Neutrophil (primary cell): ENCODE measurements around the gene RNF115.
"Not testable (repeated sequence)": the region's sequence is repeated elsewhere in the genome, so short reads cannot be mapped to it uniquely, and the experiment has no call there.

Experiments
- H3K27ac ChIP-seq: fragments of 200-600 bp; sonication (generic); 2 replicates; pipeline ENCODE4 v1.5.1; 2016; ENCODE audit warnings: mild to moderate bottlenecking, moderate library complexity
- H3K27me3 ChIP-seq: fragments of 200-600 bp; sonication (generic); 2 replicates; pipeline ENCODE4 v1.6.0; 2016; ENCODE audit warnings: mild to moderate bottlenecking
- H3K36me3 ChIP-seq: fragments of 200-600 bp; sonication (generic); 2 replicates; pipeline ENCODE4 v1.5.1; 2017
- H3K4me1 ChIP-seq, 2 experiments: fragments of 200-600 bp in 1 of 2; sonication (generic) in 1 of 2; 1 replicate in 1 of 2; 2 replicates in 1 of 2; pipeline versions ENCODE4 v1.5.1 to v1.6.1; 2013 to 2016; ENCODE audit warnings: low read depth in 1 of 2, low read length in 1 of 2, mild to moderate bottlenecking in 1 of 2, moderate library complexity in 1 of 2; ENCODE audit not compliant: control insufficient read depth in 1 of 2, insufficient read depth in 1 of 2
- H3K4me3 ChIP-seq, 2 experiments: fragments of 200-600 bp in 1 of 2; sonication (generic) in 1 of 2; 1 replicate in 1 of 2; 2 replicates in 1 of 2; pipeline ENCODE4 v1.5.1; 2013 to 2016; ENCODE audit warnings: low read depth in 1 of 2, low read length in 1 of 2, mild to moderate bottlenecking in 1 of 2, moderate library complexity in 1 of 2
- H3K9me3 ChIP-seq: fragments of 200-600 bp; sonication (generic); 2 replicates; pipeline ENCODE4 v1.5.1; 2016
- TF ChIP-seq, protein P1 (sequence below): fragments of 200-600 bp; sonication (generic); IDR thresholded peaks from 2 replicates; pipeline ENCODE4 v1.5.1; 2016; ENCODE audit warnings: antibody characterized with exemption

The RNF115 gene

DNA sequence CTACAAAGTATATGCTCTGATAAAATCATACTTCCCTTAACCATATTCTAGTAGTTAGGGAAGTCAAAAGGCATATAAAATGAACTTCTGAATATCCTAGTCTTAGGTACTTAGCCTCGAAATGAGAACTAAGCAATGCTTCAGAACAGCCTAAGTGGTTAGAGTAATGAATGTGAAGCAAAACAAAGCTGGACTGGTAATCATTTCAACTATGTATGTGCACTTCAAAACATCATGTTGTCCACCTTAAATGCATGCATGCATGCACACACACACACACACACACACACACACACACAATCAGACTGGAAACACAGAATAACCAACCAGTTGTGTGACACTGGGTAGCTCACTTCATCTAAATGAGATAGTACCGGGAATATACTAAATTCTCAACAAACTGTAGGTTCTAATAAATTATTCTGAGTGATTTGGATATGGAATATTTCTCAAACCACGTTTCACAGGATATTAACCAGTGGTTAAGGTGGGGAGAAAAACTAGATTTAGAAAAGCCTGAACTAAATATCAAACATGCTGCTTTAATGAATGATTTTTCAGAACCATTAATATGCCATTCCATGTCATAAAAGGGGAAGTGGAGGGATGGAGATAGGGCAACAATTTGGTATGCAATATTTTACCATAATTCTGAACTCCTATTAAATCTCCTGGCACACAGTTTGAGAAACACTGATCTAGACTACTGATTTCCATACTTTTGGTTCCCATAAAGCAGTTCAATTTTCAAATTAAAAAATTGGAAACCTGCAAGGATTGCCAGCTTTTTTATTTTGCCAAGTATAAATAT lies 19.5 kb downstream of the RNF115 start:
- Histone ChIP-seq H3K9me3 (no peaks in the 10 kb centered on the region), H3K36me3 (no peaks in the 10 kb centered on the region), H3K4me1 (peaks cover 0 to 3% of the 10 kb centered on the region in 2 experiments), H3K27me3 (no peaks in the 10 kb centered on the region), H3K27ac (no peak overlapping the region), H3K4me3 (no peak overlapping the region)
- TF ChIP-seq, protein P1, sequence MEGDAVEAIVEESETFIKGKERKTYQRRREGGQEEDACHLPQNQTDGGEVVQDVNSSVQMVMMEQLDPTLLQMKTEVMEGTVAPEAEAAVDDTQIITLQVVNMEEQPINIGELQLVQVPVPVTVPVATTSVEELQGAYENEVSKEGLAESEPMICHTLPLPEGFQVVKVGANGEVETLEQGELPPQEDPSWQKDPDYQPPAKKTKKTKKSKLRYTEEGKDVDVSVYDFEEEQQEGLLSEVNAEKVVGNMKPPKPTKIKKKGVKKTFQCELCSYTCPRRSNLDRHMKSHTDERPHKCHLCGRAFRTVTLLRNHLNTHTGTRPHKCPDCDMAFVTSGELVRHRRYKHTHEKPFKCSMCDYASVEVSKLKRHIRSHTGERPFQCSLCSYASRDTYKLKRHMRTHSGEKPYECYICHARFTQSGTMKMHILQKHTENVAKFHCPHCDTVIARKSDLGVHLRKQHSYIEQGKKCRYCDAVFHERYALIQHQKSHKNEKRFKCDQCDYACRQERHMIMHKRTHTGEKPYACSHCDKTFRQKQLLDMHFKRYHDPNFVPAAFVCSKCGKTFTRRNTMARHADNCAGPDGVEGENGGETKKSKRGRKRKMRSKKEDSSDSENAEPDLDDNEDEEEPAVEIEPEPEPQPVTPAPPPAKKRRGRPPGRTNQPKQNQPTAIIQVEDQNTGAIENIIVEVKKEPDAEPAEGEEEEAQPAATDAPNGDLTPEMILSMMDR = no peak

DNA sequence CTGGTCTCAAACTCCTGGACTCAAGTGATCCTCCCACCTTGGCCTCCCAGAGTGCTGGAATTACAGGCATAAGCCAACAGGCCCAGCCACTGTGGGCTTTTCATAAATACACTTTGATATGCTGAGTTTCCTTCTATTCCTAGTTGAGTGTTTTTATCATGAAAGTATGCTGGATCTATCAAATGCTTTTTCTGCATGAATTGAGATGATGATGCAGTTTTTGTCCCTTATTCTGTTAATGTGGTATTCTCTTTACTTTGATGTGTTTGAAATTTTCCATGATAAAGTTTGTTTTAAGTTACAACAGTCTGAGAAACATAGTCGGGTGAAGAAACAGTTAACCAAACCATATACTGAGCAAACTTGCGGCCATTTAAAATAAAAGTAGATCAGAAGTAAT lies 24.1 kb downstream of the RNF115 start:
- TF ChIP-seq, protein P1 = no peak
- Histone ChIP-seq H3K4me1 (peaks cover 0 to 3% of the 10 kb centered on the region in 2 experiments), H3K36me3 (no peaks in the 10 kb centered on the region), H3K27me3 (no peaks in the 10 kb centered on the region), H3K9me3 (peaks cover 4% of the 10 kb centered on the region), H3K4me3 (no peak overlapping the region), H3K27ac (no peak overlapping the region)

DNA sequence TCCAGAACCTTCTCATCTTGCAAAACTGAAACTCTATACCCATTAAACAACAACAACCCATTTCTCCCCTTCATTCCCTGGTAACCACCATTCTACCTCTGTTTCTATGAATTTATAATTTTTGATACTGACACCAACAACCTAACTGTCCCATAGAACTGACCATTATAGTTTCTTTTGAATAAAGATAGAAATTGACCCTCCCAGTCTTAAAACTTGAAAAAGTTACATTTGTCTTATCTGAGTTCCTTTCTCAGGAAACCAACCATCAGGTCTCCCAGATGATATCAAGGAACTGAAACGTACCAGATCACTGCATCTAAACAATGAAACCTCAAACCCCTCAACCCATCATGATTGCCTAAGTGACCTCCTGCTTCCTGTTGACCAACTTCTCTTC lies 27.1 kb downstream of the RNF115 start:
- peaks cover 4% of the 10 kb centered on the region for H3K9me3 ChIP-seq
- no peaks in the 10 kb centered on the region for H3K36me3 ChIP-seq
- TF ChIP-seq, protein P1 = no peak
- no peaks in the 10 kb centered on the region for H3K27me3 ChIP-seq
- no peak overlapping the region for H3K4me3 ChIP-seq
- H3K27ac ChIP-seq = no peak overlapping the region
- peaks cover 0 to 3% of the 10 kb centered on the region in 2 experiments for H3K4me1 ChIP-seq

DNA sequence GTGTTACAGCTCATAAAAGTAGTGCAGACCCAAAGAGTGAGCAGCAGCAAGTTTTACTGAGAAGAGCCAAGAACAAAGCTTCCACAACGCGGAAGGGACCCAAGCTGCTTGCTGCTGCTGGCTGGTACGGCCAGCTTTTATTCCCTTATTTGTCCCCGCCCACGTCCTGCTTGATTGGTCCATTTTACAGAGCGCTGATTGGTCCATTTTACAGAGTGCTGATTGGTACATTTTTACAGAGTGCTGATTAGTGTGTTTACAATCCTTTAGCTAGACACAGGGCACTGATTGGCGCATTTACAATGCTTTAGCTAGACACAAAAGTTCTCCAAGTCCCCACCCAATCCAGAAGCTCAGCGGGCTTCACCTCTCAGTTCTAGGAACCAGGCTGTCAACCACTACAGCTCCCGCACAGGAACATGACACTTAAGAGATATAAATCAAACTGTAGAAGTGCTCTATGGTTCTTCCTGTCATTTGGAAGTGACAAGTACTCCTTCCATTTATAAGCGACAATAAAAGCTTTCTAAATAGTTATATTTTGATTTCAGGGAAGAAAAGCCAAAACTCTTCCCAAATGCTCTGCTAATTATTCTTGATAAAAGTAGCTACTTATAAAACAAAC lies 28.5 kb downstream of the RNF115 start:
- Histone ChIP-seq H3K27ac (no peak overlapping the region), H3K27me3 (no peaks in the 10 kb centered on the region), H3K4me1 (no peaks in the 10 kb centered on the region), H3K36me3 (no peaks in the 10 kb centered on the region), H3K9me3 (peaks cover 4% of the 10 kb centered on the region), H3K4me3 (no peak overlapping the region)
- TF ChIP-seq, protein P1 = no peak

DNA sequence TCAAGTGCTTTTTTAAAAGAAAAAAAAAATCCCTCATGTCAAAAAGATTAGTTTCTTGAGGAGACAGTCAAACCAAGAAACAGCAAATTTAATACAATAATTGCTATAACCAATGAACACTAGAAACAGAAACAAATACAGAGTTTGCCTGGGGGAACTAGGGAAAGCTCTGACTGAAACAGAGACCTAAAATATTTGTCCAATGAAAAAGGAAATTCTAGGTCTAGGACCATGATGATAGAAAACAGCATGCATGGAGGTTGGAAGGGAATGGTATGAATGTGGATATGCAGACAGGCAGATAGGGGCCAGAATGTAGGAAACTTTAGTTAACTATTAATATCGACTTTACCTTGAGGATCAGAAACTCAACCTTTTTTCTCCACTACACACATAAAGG lies 31.4 kb downstream of the RNF115 start:
- Histone ChIP-seq H3K27ac (no peak overlapping the region), H3K4me1 (no peaks in the 10 kb centered on the region), H3K36me3 (no peaks in the 10 kb centered on the region), H3K27me3 (no peaks in the 10 kb centered on the region), H3K4me3 (no peak overlapping the region), H3K9me3 (peaks cover 4% of the 10 kb centered on the region)
- TF ChIP-seq, protein P1 = no peak

DNA sequence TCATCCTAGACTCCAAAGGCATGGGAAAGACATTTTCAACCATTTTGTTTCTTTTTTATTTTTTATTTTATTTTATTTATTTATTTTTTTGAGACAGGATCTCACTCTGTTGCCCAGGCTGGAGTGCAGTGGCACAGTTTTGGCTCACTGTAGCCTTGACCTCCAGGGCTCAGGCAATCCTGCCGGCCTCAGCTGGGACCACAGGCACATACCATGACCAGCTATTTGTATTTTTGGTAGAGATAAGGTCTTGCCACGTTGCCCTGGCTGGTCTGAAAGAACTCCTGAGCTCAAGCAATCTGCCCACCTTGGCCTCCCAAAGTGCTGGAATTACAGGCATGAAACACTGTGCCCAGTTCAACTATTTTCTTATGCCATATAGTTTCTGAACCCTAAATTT lies 32.0 kb downstream of the RNF115 start:
- H3K27ac ChIP-seq, H3K4me1 ChIP-seq, H3K36me3 ChIP-seq, H3K27me3 ChIP-seq, H3K9me3 ChIP-seq, H3K4me3 ChIP-seq: not testable (repeated sequence)
